Activated CD4-positive, alpha-beta memory T cell treated with anti-CD3 and anti-CD28 coated beads, Interleukin-2, amount 10 ng/mL, durations not matched to agents 7 days and 5 days (primary cell): ENCODE results near the gene FUCA1. TPM values are rescaled to one million over a fixed set of nuclear protein-coding genes. Genes with fewer than 3 reads are reported as not detected.
A peak's percentile ranks its signal among the peaks of the same experiment; 100 is the strongest.

Experiments used
- CTCF ChIA-PET: fragments of 350-600 bp; sonication (Branson Sonifier 250); formaldehyde crosslinking; loops from one replicate; lab custom pipeline; 2021; ENCODE audit warnings: antibody characterized with exemption, inconsistent platforms; lab: Charles Lee
- POLR2A ChIA-PET: fragments of 350-600 bp; sonication (Branson Sonifier 250); formaldehyde crosslinking; loops from one replicate; lab custom pipeline; 2021; ENCODE audit warnings: antibody characterized with exemption; lab: Charles Lee
- DNase-seq: peaks from one replicate; pipeline ENCODE4 v3.0.0-alpha.2; 2020
- H3K27ac Mint-ChIP-seq: one replicate; pipeline ENCODE4 v1.8.0; 2021; ENCODE audit warnings: mild to moderate bottlenecking, mixed read lengths
- H3K27me3 Mint-ChIP-seq: one replicate; pipeline ENCODE4 v1.8.0; 2021; ENCODE audit warnings: mixed read lengths
- H3K36me3 Mint-ChIP-seq: one replicate; pipeline ENCODE4 v1.8.0; 2021; ENCODE audit warnings: low read depth, mixed read lengths
- H3K4me1 Mint-ChIP-seq: one replicate; pipeline ENCODE4 v1.8.0; 2021; ENCODE audit warnings: mixed read lengths
- H3K4me3 Mint-ChIP-seq: one replicate; pipeline ENCODE4 v1.8.0; 2021; ENCODE audit warnings: mild to moderate bottlenecking, mixed read lengths
- H3K9me3 Mint-ChIP-seq: one replicate; pipeline ENCODE4 v1.8.0; 2021; ENCODE audit warnings: mixed read lengths
- total RNA-seq, 2 experiments: library from RNA; stranded (reverse); gene quantifications; one replicate each; pipeline ENCODE4 v1.2.3, GENCODE V29; 2021

Gene FUCA1
- total RNA-seq, 2 experiments from 2014 or later: 5.6 to 6.3 TPM

DNA sequence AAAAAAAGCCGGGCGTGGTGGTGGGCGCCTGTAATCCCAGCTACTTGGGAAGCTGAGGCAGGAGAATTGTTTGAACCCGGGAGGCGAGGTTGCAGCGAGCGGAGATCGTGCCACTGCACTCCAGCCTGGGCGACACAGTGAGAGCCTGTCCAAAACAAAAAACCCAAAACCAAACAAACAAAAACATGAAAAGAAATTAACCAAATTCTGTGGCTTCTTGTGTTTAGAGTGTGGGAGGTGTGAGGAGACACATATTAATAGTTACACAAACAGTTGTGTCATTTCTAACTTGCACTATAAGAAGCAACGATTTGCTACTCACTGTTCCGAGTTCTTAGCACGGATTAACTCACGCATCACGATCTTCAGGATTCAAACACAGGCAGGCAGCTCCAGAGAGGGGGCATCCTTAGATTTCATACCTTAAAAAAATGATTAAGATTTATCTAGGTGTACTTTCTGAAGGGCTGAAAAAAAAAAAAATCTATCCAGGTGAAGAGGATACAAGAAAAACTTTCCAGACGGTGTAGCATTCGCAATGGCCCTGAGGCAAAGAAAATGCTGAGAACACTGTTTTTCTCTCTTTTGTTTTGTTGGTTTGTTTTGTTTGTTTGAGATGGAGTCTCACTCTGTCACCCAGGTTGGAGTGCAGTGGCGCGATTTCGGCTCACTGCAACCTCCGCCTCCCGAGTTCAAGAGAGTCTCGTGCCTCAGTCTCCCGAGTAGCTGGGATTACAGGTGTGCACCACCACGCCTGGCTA is 42.1 kb downstream of the FUCA1 start:
- POLR2A ChIA-PET: interaction anchor here (0.6 to 2.8 kb wide), 21 partner anchors 10 to 297 kb away, joined by 3 to 34 read pairs (median 4); partner anchors contain the start of genes FUCA1, GALE, PITHD1 and PNRC2
- Mint-ChIP-seq H3K9me3 (no peaks in the 10 kb centered on the region), H3K4me1 (peaks cover 25% of the 10 kb centered on the region), H3K27ac (peak overlapping the region; percentile 87), H3K4me3 (peak overlapping the region; percentile 94), H3K27me3 (no peaks in the 10 kb centered on the region), H3K36me3 (peaks cover 2% of the 10 kb centered on the region)
- CTCF ChIA-PET: interaction anchor here (0.7 to 7.1 kb wide), 7 partner anchors 15 to 185 kb away, joined by 3 to 65 read pairs (median 3); partner anchors contain the start of genes ELOA and RPL11
- DNase-seq: no peak

DNA sequence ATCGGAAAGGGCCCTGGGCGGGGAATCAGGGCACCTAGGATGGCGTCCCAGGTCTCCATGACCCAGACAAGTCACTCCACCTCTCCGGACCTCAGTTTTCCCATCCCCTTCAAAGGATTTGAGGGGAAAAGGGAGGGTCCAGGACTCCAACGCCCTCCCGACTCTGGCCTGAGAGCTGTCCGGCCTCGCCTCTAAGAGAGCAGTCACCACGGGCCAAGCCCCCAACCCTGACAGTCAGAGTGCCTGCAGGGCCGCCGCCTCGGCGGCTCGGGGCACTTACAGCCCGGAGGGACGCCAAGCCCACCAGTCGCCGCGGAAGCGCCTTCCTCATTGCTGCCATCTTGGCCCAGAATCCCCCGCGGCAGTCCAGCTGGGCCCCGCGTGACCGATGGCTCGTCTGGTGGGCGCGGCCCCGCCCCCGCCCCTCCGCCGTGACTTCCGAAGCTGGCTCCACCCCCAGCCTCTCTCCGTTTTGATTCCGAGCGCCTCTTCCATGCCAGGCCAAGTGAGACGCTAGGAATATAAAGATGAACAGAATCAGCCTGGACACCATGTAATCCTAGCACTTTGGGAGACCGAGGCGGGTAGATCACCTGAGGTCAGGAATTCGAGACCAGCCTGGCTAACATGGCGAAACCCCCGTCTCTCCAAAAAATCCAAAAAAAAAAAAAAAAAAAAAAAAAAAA is 42.9 kb downstream of the FUCA1 start, which contains the start of gene HMGCL:
HMGCL (minus strand) TSS at position 354 of the 686 bp plus-strand sequence; CDS start at position 340, 14 bp downstream.
- Mint-ChIP-seq H3K9me3 (no peaks in the 10 kb centered on the region), H3K27ac (peak within 1 kb of the TSS; percentile 87), H3K36me3 (peaks cover 2% of the 10 kb centered on the region), H3K4me3 (peak within 1 kb of the TSS; percentile 94), H3K4me1 (peaks cover 25% of the 10 kb centered on the region), H3K27me3 (no peaks in the 10 kb centered on the region)
- peak; percentile 91 for DNase-seq
- ChIA-PET POLR2A (interaction anchor here (0.6 to 2.8 kb wide), 22 partner anchors 9 to 296 kb away, joined by 3 to 34 read pairs (median 4); partner anchors contain the start of genes FUCA1, GALE, PITHD1 and PNRC2), CTCF (interaction anchor here (0.7 to 7.1 kb wide), 9 partner anchors 14 to 185 kb away, joined by 3 to 65 read pairs (median 4); partner anchors contain the start of genes ELOA, FUCA1 and RPL11)

DNA sequence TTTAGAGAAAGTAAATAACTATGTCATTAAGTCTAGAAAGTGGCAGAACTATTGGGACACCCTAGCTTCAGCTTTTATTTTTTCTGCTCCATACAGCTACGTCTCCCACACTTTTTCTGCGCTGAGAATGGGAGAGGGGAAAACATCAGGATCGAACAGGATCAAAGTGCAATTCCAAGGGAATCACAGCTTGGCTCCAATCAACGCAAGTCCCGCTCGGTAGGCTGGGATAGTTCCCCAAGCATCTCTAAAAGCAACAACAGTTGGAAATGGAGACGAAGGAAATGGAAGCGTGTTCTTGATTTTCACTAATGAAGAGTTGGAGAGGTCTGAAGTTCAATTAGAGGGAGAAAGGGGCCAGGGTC is 43.4 kb downstream of the FUCA1 start:
- peak overlapping the region; percentile 87 for H3K27ac Mint-ChIP-seq
- ChIA-PET POLR2A (interaction anchor here (0.6 to 2.8 kb wide), 14 partner anchors 9 to 146 kb away, joined by 3 to 34 read pairs (median 4); partner anchors contain the start of genes FUCA1, GALE, PITHD1 and PNRC2), CTCF (interaction anchor here (0.7 to 7.1 kb wide), 9 partner anchors 14 to 133 kb away, joined by 3 to 65 read pairs (median 4); partner anchors contain the start of genes ELOA, FUCA1 and RPL11)
- H3K9me3 Mint-ChIP-seq: no peaks in the 10 kb centered on the region
- peaks cover 25% of the 10 kb centered on the region for H3K4me1 Mint-ChIP-seq
- no peaks in the 10 kb centered on the region for H3K27me3 Mint-ChIP-seq
- no peak for DNase-seq
- peaks cover 2% of the 10 kb centered on the region for H3K36me3 Mint-ChIP-seq
- peak overlapping the region; percentile 94 for H3K4me3 Mint-ChIP-seq

- Mint-ChIP-seq H3K27ac (no peak overlapping the region), H3K36me3 (peaks cover 2% of the 10 kb centered on the region), H3K9me3 (no peaks in the 10 kb centered on the region), H3K4me1 (peaks cover 25% of the 10 kb centered on the region), H3K27me3 (no peaks in the 10 kb centered on the region), H3K4me3 (peak overlapping the region; percentile 94)
- DNase-seq: no peak
- ChIA-PET POLR2A (interaction anchor here (2.1 to 2.5 kb wide), 3 partner anchors 13 to 23 kb away, joined by 10 to 34 read pairs (median 26); partner anchors contain the start of gene GALE), CTCF (interaction anchor here (0.9 to 7.1 kb wide), 5 partner anchors 13 to 93 kb away, joined by 3 to 65 read pairs (median 4); no protein-coding TSS in a partner anchor)
Observed at GRCh38 chr1:23823767-23824166, 44.3 kb downstream of the FUCA1 start.

DNA sequence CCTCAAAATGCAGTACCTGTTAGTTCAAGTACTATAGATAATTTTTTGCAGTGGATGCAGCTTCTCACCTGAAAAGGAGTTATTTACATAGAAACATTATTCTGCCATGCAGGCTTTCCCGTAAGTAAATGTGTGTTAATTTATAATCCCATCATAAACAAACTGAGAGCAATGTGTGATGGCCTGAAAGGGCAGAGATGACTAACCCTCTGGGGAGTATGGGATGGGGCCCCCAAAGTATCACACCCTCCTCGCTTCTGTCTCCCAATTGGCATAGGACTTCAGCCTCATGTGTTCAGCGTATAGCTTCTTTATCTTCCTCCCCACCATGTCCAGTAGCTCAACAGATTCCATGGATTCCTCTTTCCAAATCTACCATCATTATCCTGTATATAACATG is 50.5 kb downstream of the FUCA1 start:
- no peak overlapping the region for H3K27ac Mint-ChIP-seq
- POLR2A ChIA-PET: interaction anchor here (0.8 kb wide), 1 partner anchor 16 kb away, joined by 4 read pairs; no protein-coding TSS in a partner anchor
- H3K27me3 Mint-ChIP-seq: no peaks in the 10 kb centered on the region
- no peak overlapping the region for H3K4me3 Mint-ChIP-seq
- no peak for DNase-seq
- H3K36me3 Mint-ChIP-seq: peaks cover 20% of the 10 kb centered on the region
- no peaks in the 10 kb centered on the region for H3K4me1 Mint-ChIP-seq
- CTCF ChIA-PET: interaction anchor here (1.4 kb wide), 1 partner anchor 99 kb away, joined by 5 read pairs; no protein-coding TSS in a partner anchor
- no peaks in the 10 kb centered on the region for H3K9me3 Mint-ChIP-seq

GRCh38 chr1:23816906-23817305 is 51.2 kb downstream of the FUCA1 start:
- H3K27me3 Mint-ChIP-seq: no peaks in the 10 kb centered on the region
- ChIA-PET POLR2A (no interaction called here), CTCF (interaction anchor here (1.3 to 1.7 kb wide), 2 partner anchors 10 to 45 kb away, joined by 3 to 6 read pairs; no protein-coding TSS in a partner anchor)
- no peak overlapping the region for H3K4me3 Mint-ChIP-seq
- H3K27ac Mint-ChIP-seq: no peak overlapping the region
- H3K9me3 Mint-ChIP-seq: no peaks in the 10 kb centered on the region
- peaks cover 20% of the 10 kb centered on the region for H3K36me3 Mint-ChIP-seq
- DNase-seq: no peak
- H3K4me1 Mint-ChIP-seq: no peaks in the 10 kb centered on the region

- POLR2A ChIA-PET: interaction anchor here (1.4 kb wide), 1 partner anchor 9 kb away, joined by 7 read pairs; the partner anchor contains the start of gene HMGCL
- Mint-ChIP-seq H3K4me3 (no peak overlapping the region), H3K27me3 (no peaks in the 10 kb centered on the region), H3K4me1 (no peaks in the 10 kb centered on the region), H3K27ac (no peak overlapping the region), H3K36me3 (peaks cover 25% of the 10 kb centered on the region), H3K9me3 (no peaks in the 10 kb centered on the region)
- CTCF ChIA-PET: interaction anchor here (0.8 to 1.7 kb wide), 3 partner anchors 9 to 627 kb away, joined by 3 to 6 read pairs (median 3); no protein-coding TSS in a partner anchor
- DNase-seq: no peak
Observed at GRCh38 chr1:23816361-23816760, 51.7 kb downstream of the FUCA1 start.

- Mint-ChIP-seq H3K4me1 (peaks cover 9% of the 10 kb centered on the region), H3K36me3 (peaks cover 31% of the 10 kb centered on the region), H3K9me3 (no peaks in the 10 kb centered on the region), H3K4me3 (no peak overlapping the region), H3K27me3 (no peaks in the 10 kb centered on the region), H3K27ac (no peak overlapping the region)
- no peak for DNase-seq
- POLR2A ChIA-PET: interaction anchor here (1.2 kb wide), 1 partner anchor 13 kb away, joined by 4 read pairs; the partner anchor contains the start of gene GALE
- CTCF ChIA-PET: interaction anchor here (0.8 to 1.8 kb wide), 3 partner anchors 16 to 102 kb away, joined by 3 to 4 read pairs (median 3); no protein-coding TSS in a partner anchor
Observed at GRCh38 chr1:23814016-23814415, 54.1 kb downstream of the FUCA1 start.

DNA sequence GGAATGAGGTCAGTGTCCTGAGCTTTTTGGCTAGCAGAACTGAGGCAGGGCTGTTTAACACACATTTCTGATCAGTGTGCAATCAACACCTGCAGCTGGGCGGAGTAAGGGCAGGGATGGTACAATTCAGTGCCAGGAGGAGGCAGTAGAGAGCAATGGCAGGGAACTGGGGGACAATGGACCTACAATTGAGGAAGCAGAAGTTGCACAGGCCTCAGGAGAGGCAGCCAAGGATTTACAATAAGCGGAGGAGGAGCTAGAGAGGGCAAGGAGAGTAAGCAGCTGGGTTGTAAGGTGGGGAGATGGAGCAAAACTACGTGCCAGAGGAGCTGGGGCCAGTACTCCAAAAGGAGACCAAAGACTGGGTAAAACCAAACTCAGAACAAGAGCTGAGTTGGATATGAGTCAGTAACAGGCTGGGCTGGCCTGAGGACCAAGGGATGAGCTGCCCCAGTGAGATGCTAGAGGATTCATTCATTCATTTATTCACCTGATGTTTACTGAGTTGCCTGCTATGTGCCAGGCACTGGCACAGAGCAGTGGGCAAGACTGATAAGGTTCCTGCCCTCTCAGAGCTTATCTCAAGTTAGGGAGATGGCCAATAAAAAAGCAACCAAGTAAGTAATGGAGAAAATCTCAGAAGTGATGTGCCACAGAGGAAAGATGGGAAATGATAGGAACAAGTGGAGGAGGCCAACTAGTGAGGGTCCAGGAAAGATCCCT is 57.1 kb downstream of the FUCA1 start:
- peak; percentile 61 for DNase-seq
- H3K4me1 Mint-ChIP-seq: peaks cover 16% of the 10 kb centered on the region
- H3K36me3 Mint-ChIP-seq: peaks cover 16% of the 10 kb centered on the region
- H3K27ac Mint-ChIP-seq: no peak overlapping the region
- H3K4me3 Mint-ChIP-seq: no peak overlapping the region
- H3K9me3 Mint-ChIP-seq: no peaks in the 10 kb centered on the region
- ChIA-PET CTCF (interaction anchor here (0.5 to 4.1 kb wide), 31 partner anchors 8 to 307 kb away, joined by 3 to 65 read pairs (median 5); partner anchors contain the start of genes CNR2, FUCA1, GALE and HMGCL), POLR2A (interaction anchor here (0.7 to 3.6 kb wide), 9 partner anchors 10 to 149 kb away, joined by 3 to 26 read pairs (median 4); partner anchors contain the start of genes FUCA1, GALE, HMGCL and LYPLA2)
- H3K27me3 Mint-ChIP-seq: no peaks in the 10 kb centered on the region

DNA sequence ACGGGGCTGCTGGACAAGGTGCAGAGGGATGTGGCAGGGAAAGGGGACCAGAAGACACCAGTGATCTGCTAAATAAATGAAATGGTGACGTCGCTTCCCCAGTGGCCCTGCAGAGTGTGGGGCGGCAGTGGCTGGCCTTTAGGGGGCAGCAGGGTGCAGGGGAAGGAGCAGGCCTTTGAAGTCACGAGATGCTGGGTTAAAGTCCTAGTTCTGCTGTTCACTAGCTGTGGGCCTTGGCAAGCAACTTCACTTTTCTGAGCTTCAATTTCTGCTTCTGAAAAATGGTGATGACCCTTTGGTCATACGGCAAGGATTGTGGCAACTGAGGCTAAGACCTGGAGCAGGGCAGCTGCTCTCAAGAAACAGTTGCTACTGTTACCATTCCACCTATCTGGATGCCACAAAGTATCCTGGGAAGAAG is 58.3 kb downstream of the FUCA1 start:
- ChIA-PET CTCF (interaction anchor here (0.6 to 4.1 kb wide), 28 partner anchors 9 to 308 kb away, joined by 3 to 65 read pairs (median 5); partner anchors contain the start of genes CNR2, FUCA1, GALE and HMGCL), POLR2A (interaction anchor here (0.5 to 3.6 kb wide), 6 partner anchors 8 to 697 kb away, joined by 3 to 26 read pairs (median 6); partner anchors contain the start of genes GALE, HMGCL, LYPLA2 and PITHD1)
- Mint-ChIP-seq H3K9me3 (no peaks in the 10 kb centered on the region), H3K4me1 (peaks cover 16% of the 10 kb centered on the region), H3K27me3 (no peaks in the 10 kb centered on the region), H3K4me3 (no peak overlapping the region), H3K27ac (peak overlapping the region; percentile 28), H3K36me3 (peaks cover 22% of the 10 kb centered on the region)
- peak; percentile 86 for DNase-seq

GRCh38 chr1:23807453-23807852 is 60.6 kb downstream of the FUCA1 start:
- Mint-ChIP-seq H3K27me3 (no peaks in the 10 kb centered on the region), H3K36me3 (peaks cover 16% of the 10 kb centered on the region), H3K4me3 (no peak overlapping the region), H3K9me3 (no peaks in the 10 kb centered on the region), H3K27ac (no peak overlapping the region), H3K4me1 (peaks cover 18% of the 10 kb centered on the region)
- no peak for DNase-seq
- ChIA-PET CTCF (interaction anchor here (0.5 to 2.3 kb wide), 11 partner anchors 9 to 435 kb away, joined by 3 to 9 read pairs (median 4); partner anchors contain the start of gene HMGCL), POLR2A (interaction anchor here (0.8 to 2.7 kb wide), 6 partner anchors 9 to 151 kb away, joined by 3 to 10 read pairs (median 3); partner anchors contain the start of genes HMGCL and PITHD1)
